ENCODE results near the gene AKIRIN2.
"Not testable (repeated sequence)": the region's sequence is repeated elsewhere in the genome, so short reads cannot be mapped to it uniquely, and the experiment has no call there.

Gene AKIRIN2

GRCh38 chr6:87716928-87717614 is 15.0 kb upstream of the AKIRIN2 start:
- DNase-seq: no peak

DNA sequence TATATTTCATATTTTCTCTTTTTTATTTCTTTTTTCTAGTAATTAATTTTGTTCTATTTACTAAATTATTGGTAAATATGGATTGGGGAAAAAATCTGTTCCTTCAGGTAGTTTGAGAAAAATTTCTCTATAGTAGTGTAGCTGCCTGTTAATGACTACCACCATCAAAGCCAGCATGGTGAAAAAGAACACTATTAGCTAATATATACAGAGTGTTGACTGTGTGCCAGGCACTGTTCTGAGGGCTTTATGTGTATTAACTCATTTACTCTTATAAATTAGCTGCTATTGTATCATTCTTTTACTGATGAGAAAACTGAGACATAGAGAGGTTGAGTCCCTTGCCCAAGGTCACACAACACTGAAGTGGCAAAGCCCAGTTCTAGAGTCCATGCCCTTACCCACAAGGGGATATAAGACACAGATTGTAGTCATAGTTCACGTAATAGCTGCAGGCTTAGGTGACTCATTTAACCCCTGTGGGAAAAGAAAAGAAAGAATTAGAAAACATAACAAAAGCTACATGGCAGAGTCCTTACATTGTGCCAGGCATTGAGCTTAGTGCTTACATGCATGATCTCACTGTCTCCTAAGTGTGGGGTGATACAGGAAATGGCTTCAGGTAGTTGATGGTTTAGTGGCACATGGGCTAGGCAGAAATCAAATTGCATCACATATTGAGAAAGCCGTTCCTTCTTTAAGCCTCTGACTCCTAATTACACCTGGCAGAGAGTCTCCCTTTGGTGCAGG is 12.2 kb upstream of the AKIRIN2 start:
- DNase-seq: peak; percentile 88

GRCh38 chr6:87712713-87713112 is 10.7 kb upstream of the AKIRIN2 start:
- not testable (repeated sequence) for DNase-seq

GRCh38 chr6:87710090-87710489 is 8.1 kb upstream of the AKIRIN2 start:
- no peak for DNase-seq

- DNase-seq: peak; percentile 46
These were observed 6.8 kb upstream of the AKIRIN2 start for GRCh38 chr6:87708581-87709427.

DNA sequence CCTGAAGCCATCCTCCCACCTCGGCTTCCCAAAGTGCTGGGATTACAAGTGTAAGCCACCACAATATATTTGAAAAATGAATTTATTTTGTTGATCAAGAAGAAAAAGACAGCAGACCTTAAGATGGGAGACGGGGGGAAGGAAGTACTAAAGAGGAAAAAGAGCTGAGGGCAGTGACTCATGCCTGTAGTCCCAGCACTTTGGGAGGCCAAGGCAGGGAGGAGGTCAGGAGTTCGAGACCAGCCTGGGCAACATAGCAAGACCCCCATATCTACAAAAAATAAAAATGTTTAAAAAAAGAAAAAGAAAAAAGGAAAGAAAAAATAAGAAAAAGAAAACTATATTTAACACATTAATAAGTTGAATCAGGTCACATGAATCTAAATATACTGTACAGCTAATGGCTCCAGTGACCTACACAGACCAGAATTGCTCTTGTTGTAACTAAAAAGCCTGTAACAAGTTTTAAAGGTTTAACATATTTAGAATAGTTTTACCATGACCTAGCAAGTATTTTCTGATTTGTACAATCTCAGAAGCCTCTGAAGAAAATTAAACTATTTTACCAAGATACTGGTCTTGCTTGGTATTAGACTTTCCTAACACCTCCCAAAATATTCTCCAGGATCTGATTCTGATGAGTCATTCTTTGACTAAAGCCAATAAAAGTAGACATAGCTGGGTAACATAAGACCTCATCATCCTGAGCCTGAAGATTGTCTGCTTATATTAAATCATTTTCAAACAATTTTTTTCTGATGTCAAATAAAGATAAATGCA is 4.3 kb upstream of the AKIRIN2 start:
- peak; percentile 84 for DNase-seq

- DNase-seq: peak; percentile 38
These were observed 3.1 kb upstream of the AKIRIN2 start for GRCh38 chr6:87705070-87705691.

GRCh38 chr6:87703039-87703438 is 1.0 kb upstream of the AKIRIN2 start:
- peak; percentile 22 for DNase-seq

GRCh38 chr6:87702589-87702945 is 534 bp upstream of the AKIRIN2 start:
- DNase-seq: peak; percentile 52

DNA sequence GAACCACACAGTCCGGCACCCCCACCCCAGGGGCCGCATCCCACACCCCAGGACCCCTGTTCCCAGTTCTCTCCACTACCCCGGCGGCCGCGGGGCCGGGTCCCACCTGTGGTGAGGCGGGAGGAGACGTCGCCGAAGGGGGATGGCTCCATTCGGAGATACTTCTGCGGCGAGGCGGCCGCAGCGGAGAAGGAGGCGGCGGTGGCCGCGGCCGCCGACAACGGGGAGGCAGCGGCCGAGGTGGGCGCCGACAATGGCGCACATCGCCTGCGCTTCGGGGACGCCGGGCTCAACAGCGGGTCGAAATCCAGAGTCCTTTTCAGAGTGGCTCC is 723 bp downstream of the AKIRIN2 start:
- no peak for DNase-seq

DNA sequence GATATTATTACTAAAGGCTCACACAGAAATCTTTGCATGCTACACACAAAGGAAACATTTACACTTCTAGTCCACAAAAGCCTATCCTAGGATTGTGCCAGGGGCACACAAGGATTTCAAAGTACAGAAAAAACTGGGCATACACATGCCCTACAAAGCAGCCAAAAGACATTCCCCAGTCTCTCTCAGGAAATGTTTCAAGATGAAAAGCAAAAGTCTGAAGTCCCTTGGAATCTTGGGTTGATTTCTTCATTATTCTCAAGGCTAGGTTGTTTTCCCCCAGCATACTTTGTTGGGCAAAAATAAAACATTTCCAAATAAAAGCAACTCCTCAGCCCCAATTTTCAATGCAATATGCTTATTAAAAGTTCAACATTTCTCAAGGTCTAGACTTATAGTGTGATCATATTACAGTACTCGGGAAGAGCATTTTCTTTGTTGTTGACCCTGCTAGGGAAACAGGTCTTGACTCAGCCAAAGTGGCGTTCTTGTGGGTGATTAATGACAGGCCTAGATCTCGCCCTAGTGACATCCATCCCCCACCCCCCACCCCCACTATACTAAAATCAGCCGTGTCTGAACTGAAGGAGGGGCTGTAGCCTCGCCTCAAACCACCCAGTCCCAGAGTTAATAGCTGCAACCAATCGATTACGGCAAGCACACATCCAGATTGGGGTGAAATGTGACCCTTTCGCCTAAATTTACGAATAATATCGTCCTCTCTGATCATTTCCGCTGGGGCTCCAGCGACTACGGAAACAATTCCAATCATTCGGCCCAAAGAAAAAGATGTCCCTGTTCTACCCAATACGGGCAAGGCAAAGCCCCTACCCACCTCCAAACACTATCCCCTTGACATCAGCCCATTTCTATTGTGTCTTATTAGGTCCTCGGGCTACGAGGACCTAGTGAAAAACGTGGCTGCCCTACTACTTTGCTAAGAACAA is 1.4 kb downstream of the AKIRIN2 start:
- peak; percentile 76 for DNase-seq

DNA sequence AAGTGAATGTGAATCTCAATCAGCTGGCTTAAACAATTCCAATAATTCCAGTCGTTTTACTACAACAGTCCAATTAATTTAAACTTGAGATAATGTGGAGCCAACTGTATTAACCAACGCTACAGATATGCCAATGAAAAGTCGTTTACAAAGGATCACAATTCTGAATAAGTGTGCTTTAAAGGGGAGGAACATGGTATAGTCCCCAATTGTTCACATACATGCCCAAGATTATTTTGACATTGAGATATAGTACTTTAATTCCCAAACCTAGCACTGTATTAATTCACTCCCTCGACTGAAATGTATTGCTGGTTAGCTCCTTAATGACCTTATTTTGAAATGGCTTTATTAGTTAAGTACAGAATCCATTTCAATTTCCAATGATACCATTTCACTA is 2.5 kb downstream of the AKIRIN2 start:
- no peak for DNase-seq

DNA sequence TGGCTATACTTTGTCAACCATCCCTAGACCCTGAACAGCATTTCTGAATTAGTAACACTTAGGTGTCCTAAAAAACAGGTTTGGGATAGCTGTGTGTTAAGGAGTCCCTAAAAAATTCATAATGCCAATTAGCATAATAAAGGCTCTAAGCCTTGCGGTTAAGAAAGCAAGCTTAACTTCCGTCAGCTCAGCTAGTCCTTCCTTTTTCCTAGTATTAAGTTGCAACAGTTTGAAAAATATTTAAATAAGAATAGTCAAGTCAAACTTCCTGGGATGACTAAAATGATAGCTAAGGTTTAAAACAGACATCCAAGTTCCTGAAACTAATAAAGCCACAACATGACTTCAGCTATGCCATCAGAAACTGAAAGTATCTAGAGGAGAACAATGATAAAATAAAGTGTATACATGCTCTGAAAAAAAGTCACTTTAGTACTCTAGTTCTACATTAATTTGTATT is 3.5 kb downstream of the AKIRIN2 start:
- peak; percentile 25 for DNase-seq

DNA sequence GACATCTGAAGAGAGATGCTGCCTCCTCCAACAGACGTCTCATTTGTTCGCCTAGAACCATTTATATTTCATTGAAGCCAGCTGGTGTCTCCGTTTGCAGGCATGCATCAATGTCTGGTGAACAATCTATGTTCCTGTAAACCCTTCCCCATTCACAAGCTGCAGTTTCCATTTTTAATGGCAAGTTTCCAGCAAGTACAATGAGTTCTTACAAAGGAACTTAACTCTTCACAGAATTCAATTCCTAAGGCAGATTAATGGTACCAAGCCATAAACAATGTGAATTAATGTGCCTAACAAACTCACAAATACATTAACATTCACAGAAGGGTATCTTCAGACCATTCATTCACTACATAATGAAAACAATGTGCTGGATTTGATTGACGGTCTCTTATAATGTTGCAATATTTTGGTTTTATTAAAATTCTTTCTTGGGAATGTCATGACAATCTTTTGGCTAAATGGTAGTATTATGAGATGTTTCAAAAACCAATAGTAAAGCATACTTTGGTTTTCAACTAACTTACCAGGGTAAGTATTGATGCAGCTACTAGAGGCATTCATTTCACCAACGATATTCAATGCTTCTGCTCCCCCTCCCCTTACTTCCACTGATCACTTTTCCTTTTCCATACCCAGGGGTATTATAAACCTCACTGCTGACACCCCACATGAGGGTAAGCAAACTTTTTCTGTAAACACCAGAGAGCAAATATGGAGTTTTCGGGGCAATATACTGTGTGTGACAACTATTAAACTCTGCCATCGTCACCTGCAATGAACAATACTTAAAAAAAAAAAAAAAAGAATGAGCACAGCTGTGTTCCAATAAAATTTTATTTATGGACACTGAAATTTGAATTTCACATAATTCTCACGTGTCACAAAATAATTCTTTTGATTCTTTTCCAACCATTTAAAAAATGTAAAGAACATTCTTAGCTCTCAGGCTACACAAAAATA is 4.2 kb downstream of the AKIRIN2 start:
- DNase-seq: peak; percentile 81

GRCh38 chr6:87696817-87697216 is 5.2 kb downstream of the AKIRIN2 start:
- not testable (repeated sequence) for DNase-seq

DNA sequence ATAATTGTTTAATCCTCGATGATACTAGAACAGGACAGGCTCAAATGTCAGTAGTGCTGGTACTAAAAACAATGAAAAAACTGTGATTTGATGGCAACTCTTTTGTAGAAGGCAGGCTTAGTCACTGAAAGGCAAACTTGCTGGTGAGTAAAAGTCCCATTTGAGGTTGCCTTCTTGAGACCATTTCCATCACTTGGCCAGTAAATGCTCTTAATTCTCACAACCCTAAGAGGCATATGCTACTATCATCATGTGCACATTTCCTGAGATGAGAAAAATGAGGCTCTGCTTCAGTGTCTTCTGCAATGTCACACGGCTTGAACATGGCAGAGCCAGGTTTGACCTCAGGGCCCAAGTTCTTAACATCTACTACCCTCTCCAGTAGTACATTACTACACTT is 9.9 kb downstream of the AKIRIN2 start:
- DNase-seq: no peak

GRCh38 chr6:87690441-87690840 is 11.6 kb downstream of the AKIRIN2 start:
- no peak for DNase-seq

DNA sequence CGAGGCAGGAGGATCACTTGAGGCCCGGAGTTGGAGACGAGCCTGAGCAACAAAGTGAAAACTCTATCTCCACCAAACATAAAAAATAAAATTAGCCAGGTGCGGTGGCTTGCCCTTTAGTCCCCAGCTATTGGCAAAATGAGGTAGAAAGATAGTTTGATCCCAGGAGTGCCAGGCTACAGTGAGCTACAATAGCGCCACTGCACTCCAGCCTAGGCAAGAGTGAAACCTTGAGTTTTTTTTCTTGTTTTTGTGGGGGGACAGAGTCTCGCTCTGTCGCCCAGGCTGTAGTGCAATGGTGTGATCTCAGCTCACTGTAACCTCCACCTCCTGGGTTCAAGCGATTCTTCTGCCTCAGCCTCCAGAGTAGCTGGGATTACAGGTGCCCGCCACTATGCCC is 14.1 kb downstream of the AKIRIN2 start:
- DNase-seq: not testable (repeated sequence)

DNA sequence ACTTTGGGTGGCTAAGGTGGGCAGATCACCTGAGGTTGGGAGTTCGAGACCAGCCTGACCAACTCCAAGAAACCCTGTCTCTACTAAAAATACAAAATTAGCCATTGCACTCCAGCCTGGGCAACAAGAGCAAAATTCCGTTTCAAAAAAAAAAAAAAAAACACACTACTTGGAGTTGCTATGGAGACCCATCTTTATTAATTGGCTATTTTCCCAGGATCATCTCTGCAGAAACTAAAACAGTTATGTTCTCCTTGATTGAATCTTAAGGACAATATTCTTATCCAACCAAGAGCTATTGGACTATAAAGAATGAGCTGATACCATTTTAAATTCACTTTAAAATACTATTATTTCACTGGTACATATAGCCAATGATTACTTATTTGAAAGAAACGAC is 14.7 kb downstream of the AKIRIN2 start:
- DNase-seq: no peak

- DNase-seq: not testable (repeated sequence)
These were observed 15.3 kb downstream of the AKIRIN2 start for GRCh38 chr6:87686636-87687205.

All from EL (cell line).